ENCODE data around the gene SMO. TPM values are rescaled to one million over a fixed set of nuclear protein-coding genes. Genes with fewer than 3 reads are reported as not detected.

Gene SMO
- total and polyA plus RNA-seq, 2 experiments from 2014 or later, result 13.1 to 61.5 TPM

- Histone ChIP-seq H3K27me3 (ENCODE audit: insufficient read depth) (no peaks in the 10 kb centered on the region), H4K20me1 (replicated peaks; ENCODE audit: insufficient read depth) (no peaks in the 10 kb centered on the region), H3K4me3 (no peak overlapping the region), H2AFZ (no peak overlapping the region), H3K9me2 (ENCODE audit: insufficient read depth) (no peaks in the 10 kb centered on the region), H3K4me1 (ENCODE audit: insufficient read depth) (no peaks in the 10 kb centered on the region), H3F3A (replicated peaks; ENCODE audit: low read depth) (peaks cover 6% of the 10 kb centered on the region; the same call in 1 of the 2 replicates), H3K36me3 (ENCODE audit: insufficient read depth) (no peaks in the 10 kb centered on the region), H3K4me2 (no peak overlapping the region), H3K27ac (ENCODE audit: low read depth) (no peak overlapping the region), H3K79me2 (replicated peaks; ENCODE audit: insufficient read depth) (no peaks in the 10 kb centered on the region)
- Mint-ChIP-seq H3K9me3 (peaks cover 5% of the 10 kb centered on the region; the same call in 2 of the 3 replicates), H3K27me3 (ENCODE audit: insufficient read depth, low read depth, poor library complexity) (peaks cover 8% of the 10 kb centered on the region), H3K36me3 (ENCODE audit: low read depth) (peaks cover 72% of the 10 kb centered on the region), H3K4me1 (peaks cover 3% of the 10 kb centered on the region; the same call in 1 of the 3 replicates), H3K4me3 (no peak overlapping the region), H3K27ac (no peak overlapping the region)
- no peak for TF ChIP-seq ZNF462 (CRISPR knock-in tag; IDR thresholded peaks at IDR 0.05)
- no peak for TF ChIP-seq ETS1 (IDR thresholded peaks at IDR 0.05)
- TF ChIP-seq STAT1 (IDR thresholded peaks at IDR 0.05; ENCODE audit: unreplicated experiment), result no peak
- no peak for TF ChIP-seq CREB1 (CRISPR knock-in tag; IDR thresholded peaks at IDR 0.05; ENCODE audit: low read depth)
- TF ChIP-seq NANOG (IDR thresholded peaks at IDR 0.05; ENCODE audit: borderline replicate concordance), result no peak
- no peak for TF ChIP-seq JUNB (IDR thresholded peaks at IDR 0.05; ENCODE audit: unreplicated experiment)
- TF ChIP-seq ZNF114 (CRISPR knock-in tag; IDR thresholded peaks at IDR 0.05), result no peak
- no peak for TF ChIP-seq REST (IDR thresholded peaks at IDR 0.05; ENCODE audit: unreplicated experiment)
- TF ChIP-seq ZNF331 (CRISPR knock-in tag; IDR thresholded peaks at IDR 0.05; ENCODE audit: low read depth), result no peak
- TF ChIP-seq CTCF (conservative IDR thresholded peaks at IDR 0.05; ENCODE audit: low read depth in 2 of 2), result no peak
- TF ChIP-seq EZH2phosphoT487 (IDR thresholded peaks at IDR 0.05; ENCODE audit: unreplicated experiment), result no peak
- TF ChIP-seq EZH2 (IDR thresholded peaks at IDR 0.05; ENCODE audit: low read depth, unreplicated experiment), result no peak
- TF ChIP-seq POLR2AphosphoS5 (IDR thresholded peaks at IDR 0.05; ENCODE audit: low read depth), result no peak
- DNase-seq (ENCODE audit: low spot score) (no peak), ATAC-seq (no peak)
Observed at GRCh38 chr7:129209067-129209926, 20.9 kb downstream of the SMO start.

All from GM23338 (cell line).